Caco-2 (cell line): ENCODE results near the gene SMIM13. TPM values are rescaled to one million over a fixed set of nuclear protein-coding genes. Genes with fewer than 3 reads are reported as not detected.
"Not testable (repeated sequence)": the region's sequence is repeated elsewhere in the genome, so short reads cannot be mapped to it uniquely, and the experiment has no call there.

ENCODE experiments used
- BruUV-seq: library from RNA; stranded (reverse); fragments of 400-500 nt; replicated peaks from 2 replicates; lab custom pipeline; 2021; lab: Mats Ljungman, UMichigan
- CTCF ChIA-PET: fragments of 300-600 bp; sonication (Branson Sonifier 250); formaldehyde crosslinking; loops from one replicate; lab custom pipeline; 2022; ENCODE audit warnings: antibody characterized with exemption; lab: Charles Lee
- POLR2A ChIA-PET: fragments of 300-600 bp; sonication (Branson Sonifier 250); formaldehyde crosslinking; loops from one replicate; lab custom pipeline; 2022; ENCODE audit warnings: antibody characterized with exemption; lab: Charles Lee
- DNase-seq, 2 experiments: peaks; one replicate each; pipeline versions ENCODE4 v3.0.0 to v3.0.0-alpha.2; 2020 to 2022
- H3K27me3 ChIP-seq: replicated peaks from 2 replicates; pipeline ENCODE4 v1.6.0; 2011; ENCODE audit warnings: low read length; ENCODE audit not compliant: control insufficient read depth, insufficient read depth
- H3K36me3 ChIP-seq: 2 replicates; pipeline ENCODE4 v1.5.1; 2011; ENCODE audit warnings: low read length; ENCODE audit not compliant: control insufficient read depth, insufficient read depth
- H3K4me1 ChIP-seq: fragments of 250-450 bp; sonication (Bioruptor Pico); 2 replicates; pipeline ENCODE4 v1.5.1; 2020; ENCODE audit warnings: mild to moderate bottlenecking
- H3K4me3 ChIP-seq: 2 replicates; pipeline ENCODE4 v1.5.1; 2011; ENCODE audit warnings: low read depth, mild to moderate bottlenecking, control low read depth, low read length
- H3K9me3 ChIP-seq: fragments of 250-450 bp; sonication (Bioruptor Pico); 2 replicates; pipeline ENCODE4 v1.5.1; 2020; ENCODE audit warnings: mild to moderate bottlenecking, moderate library complexity
- H3K27ac Mint-ChIP-seq: one replicate; pipeline ENCODE4 v1.8.0; 2022; ENCODE audit warnings: mixed read lengths; ENCODE audit not compliant: unreplicated experiment
- H3K27me3 Mint-ChIP-seq: one replicate; pipeline ENCODE4 v1.8.0; 2022; ENCODE audit warnings: mixed read lengths; ENCODE audit not compliant: insufficient read depth, unreplicated experiment
- H3K36me3 Mint-ChIP-seq: one replicate; pipeline ENCODE4 v1.8.0; 2022; ENCODE audit warnings: mild to moderate bottlenecking, mixed read lengths; ENCODE audit not compliant: insufficient read depth, unreplicated experiment
- H3K4me1 Mint-ChIP-seq: one replicate; pipeline ENCODE4 v1.8.0; 2022; ENCODE audit warnings: low read depth, mixed read lengths; ENCODE audit not compliant: unreplicated experiment
- H3K4me3 Mint-ChIP-seq: one replicate; pipeline ENCODE4 v1.8.0; 2022; ENCODE audit warnings: mild to moderate bottlenecking, moderate library complexity, mixed read lengths; ENCODE audit not compliant: unreplicated experiment
- H3K9me3 Mint-ChIP-seq: one replicate; pipeline ENCODE4 v1.8.0; 2022; ENCODE audit warnings: mixed read lengths; ENCODE audit not compliant: unreplicated experiment
- intact Hi-C: fragments of 100-400 bp; cut with micrococcal nuclease; formaldehyde crosslinking; loops from one replicate; pipeline ENCODE4 v1.10.0; 2022; ENCODE audit not compliant: unreplicated experiment
- total RNA-seq: library from RNA; stranded (reverse); gene quantifications from 2 replicates; pipeline ENCODE4 v1.2.3, GENCODE V29; 2022
- TF ChIP-seq, protein P1 (sequence below), 2 experiments: fragments of 200-600 bp in 1 of 2; IDR thresholded peaks; 1 replicate in 1 of 2; 2 replicates in 1 of 2; pipeline versions ENCODE4 v1.5.1 to v1.8.0; 2011 to 2022; ENCODE audit warnings: antibody characterized with exemption in 1 of 2, control low read depth in 1 of 2, inconsistent platforms in 1 of 2, low read depth in 1 of 2, low read length in 1 of 2, mild to moderate bottlenecking in 1 of 2, moderate library complexity in 1 of 2; ENCODE audit not compliant: insufficient read depth in 1 of 2, severe bottlenecking in 1 of 2, unreplicated experiment in 1 of 2

Gene SMIM13
- total RNA-seq, 1 experiment from 2014 or later = 18.8 TPM

DNA sequence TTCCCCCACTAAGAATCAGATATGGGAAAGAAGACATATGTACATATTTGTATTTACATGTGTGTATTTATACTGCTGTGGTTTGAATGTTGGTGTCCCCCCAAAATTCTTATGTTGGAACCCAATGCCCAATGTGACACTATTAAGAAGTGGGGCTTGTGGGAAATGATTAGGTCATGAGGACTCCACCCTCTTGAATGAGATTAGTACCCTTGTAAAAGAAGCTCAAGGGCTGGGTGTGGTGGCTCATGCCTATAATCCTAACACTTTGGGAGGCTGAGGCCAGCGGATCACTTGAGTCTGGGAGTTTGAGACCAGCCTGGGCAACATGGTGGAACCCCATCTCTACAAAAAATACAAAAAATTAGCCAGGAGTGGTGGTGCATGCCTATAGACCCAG is 3.9 kb upstream of the SMIM13 start:
- Histone ChIP-seq H3K36me3 (no peaks in the 10 kb centered on the region), H3K4me1 (peaks cover 11% of the 10 kb centered on the region), H3K27me3 (no peaks in the 10 kb centered on the region), H3K4me3 (no peak overlapping the region), H3K9me3 (0 out of 2 replicates have a peak, but pooled peaks cover 2% of the 10 kb centered on the region)
- Mint-ChIP-seq H3K4me3 (no peak overlapping the region), H3K9me3 (no peaks in the 10 kb centered on the region), H3K27me3 (no peaks in the 10 kb centered on the region), H3K27ac (no peak overlapping the region), H3K4me1 (peaks cover 19% of the 10 kb centered on the region), H3K36me3 (no peaks in the 10 kb centered on the region)
- TF ChIP-seq, protein P1, sequence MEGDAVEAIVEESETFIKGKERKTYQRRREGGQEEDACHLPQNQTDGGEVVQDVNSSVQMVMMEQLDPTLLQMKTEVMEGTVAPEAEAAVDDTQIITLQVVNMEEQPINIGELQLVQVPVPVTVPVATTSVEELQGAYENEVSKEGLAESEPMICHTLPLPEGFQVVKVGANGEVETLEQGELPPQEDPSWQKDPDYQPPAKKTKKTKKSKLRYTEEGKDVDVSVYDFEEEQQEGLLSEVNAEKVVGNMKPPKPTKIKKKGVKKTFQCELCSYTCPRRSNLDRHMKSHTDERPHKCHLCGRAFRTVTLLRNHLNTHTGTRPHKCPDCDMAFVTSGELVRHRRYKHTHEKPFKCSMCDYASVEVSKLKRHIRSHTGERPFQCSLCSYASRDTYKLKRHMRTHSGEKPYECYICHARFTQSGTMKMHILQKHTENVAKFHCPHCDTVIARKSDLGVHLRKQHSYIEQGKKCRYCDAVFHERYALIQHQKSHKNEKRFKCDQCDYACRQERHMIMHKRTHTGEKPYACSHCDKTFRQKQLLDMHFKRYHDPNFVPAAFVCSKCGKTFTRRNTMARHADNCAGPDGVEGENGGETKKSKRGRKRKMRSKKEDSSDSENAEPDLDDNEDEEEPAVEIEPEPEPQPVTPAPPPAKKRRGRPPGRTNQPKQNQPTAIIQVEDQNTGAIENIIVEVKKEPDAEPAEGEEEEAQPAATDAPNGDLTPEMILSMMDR (IDR thresholded peaks at IDR 0.05; ENCODE audit: insufficient read depth in 1 of 2, low read depth in 1 of 2, low read length in 1 of 2, severe bottlenecking in 1 of 2, unreplicated experiment in 1 of 2) = no peak
- no TSS peak for BruUV-seq
- CTCF ChIA-PET = no interaction called here
- DNase-seq = no peak
- POLR2A ChIA-PET = no interaction called here
- intact Hi-C loops = no loop called here

DNA sequence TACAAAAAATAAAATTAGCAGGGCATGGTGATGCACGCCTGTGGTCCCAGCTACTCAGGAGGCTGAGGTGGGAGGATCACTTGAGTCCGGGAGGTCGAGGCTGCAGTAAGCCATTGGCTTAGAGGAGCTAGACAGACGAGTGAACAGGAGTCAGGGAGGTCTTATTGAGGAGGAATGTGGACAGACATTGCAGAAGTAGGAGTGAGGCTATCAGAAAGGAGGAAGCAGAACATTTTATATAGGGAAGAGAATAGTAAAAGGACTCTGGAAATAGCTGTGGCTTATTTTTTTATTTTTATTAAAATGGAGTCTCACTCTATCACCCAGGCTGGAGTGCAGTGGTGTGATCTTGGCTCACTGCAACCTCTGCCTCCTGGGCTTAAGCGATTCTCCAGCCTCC is 2.5 kb upstream of the SMIM13 start:
- POLR2A ChIA-PET = interaction anchor here (0.6 kb wide), 1 partner anchor 38 kb away, joined by 5 read pairs; no protein-coding TSS in a partner anchor
- not testable (repeated sequence) for H3K9me3 Mint-ChIP-seq

DNA sequence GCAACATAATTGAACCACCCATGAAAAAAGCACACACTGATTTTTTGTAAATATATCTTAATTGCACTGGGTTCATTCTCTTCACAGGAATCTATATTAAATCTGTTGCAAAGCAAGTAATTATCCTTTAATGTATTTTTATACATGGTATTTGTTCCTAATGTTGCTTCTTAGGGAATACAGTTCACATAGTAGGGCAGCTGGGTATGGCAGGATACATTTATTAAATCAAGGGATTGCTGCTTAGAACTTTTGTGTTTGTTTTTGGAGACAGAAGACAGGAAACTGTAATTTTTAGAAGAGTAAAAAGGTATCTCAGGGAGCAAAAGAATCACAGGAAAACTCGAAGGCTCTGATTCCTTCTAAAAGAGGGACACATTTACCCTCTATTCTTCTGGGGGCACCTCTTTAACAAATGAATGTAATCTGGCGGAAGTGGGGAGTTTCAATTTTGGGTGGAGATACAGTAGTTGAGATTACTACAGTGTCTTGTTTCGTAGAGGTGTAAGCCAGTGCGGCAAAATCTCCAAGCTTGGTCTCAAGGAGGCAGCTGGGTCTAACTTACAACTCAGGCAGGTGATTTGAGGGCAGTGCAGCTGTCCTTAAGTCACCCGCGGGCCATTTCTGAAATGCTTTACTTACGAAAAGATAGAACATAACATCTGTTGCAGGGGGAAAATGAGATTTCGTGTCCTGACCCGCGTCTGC is 812 bp upstream of the SMIM13 start:
- H3K27me3 Mint-ChIP-seq = no peaks in the 10 kb centered on the region
- peaks cover 19% of the 10 kb centered on the region for H3K4me1 ChIP-seq
- peaks cover 7% of the 10 kb centered on the region for H3K36me3 Mint-ChIP-seq
- H3K9me3 ChIP-seq = no peaks in the 10 kb centered on the region
- TSS peak; percentile 86 for BruUV-seq
- peak overlapping the region; percentile 100 for H3K4me3 ChIP-seq
- peak overlapping the region; percentile 91 for H3K4me3 Mint-ChIP-seq
- peak overlapping the region; percentile 97 for H3K27ac Mint-ChIP-seq
- H3K9me3 Mint-ChIP-seq = no peaks in the 10 kb centered on the region
- ChIA-PET POLR2A (interaction anchor here (0.5 to 1.0 kb wide), 2 partner anchors 12 to 64 kb away, joined by 3 to 5 read pairs; no protein-coding TSS in a partner anchor), CTCF (interaction anchor here (0.9 to 1.2 kb wide), 4 partner anchors 19 to 138 kb away, joined by 3 to 7 read pairs (median 4); partner anchors contain the start of gene ERVFRD-1)
- no peaks in the 10 kb centered on the region for H3K27me3 ChIP-seq
- H3K4me1 Mint-ChIP-seq = peaks cover 27% of the 10 kb centered on the region
- no peak for DNase-seq
- TF ChIP-seq, protein P1 (IDR thresholded peaks at IDR 0.05; ENCODE audit: insufficient read depth in 1 of 2, low read depth in 1 of 2, low read length in 1 of 2, severe bottlenecking in 1 of 2, unreplicated experiment in 1 of 2) = no peak
- no peaks in the 10 kb centered on the region for H3K36me3 ChIP-seq
- intact Hi-C loops = loop anchor here (1.0 kb wide), 1 partner anchor 18 kb away; the partner anchor contains the start of gene ERVFRD-1

More for the DNA sequence above, 2.5 kb upstream of the SMIM13 start:
- H3K4me3 Mint-ChIP-seq, H3K9me3 ChIP-seq, H3K27me3 Mint-ChIP-seq, H3K36me3 ChIP-seq, CTCF ChIA-PET, H3K27me3 ChIP-seq, H3K4me3 ChIP-seq, intact Hi-C loops, H3K36me3 Mint-ChIP-seq, BruUV-seq, H3K27ac Mint-ChIP-seq, DNase-seq: not testable (repeated sequence)
- peaks cover 14% of the 10 kb centered on the region for H3K4me1 ChIP-seq
- peaks cover 20% of the 10 kb centered on the region for H3K4me1 Mint-ChIP-seq
